Stimulated activated CD8-positive, alpha-beta memory T cell treated with anti-CD3 and anti-CD28 coated beads, Interleukin-2, amount 100 ng/mL, for 48 hours (primary cell): Measurements from ENCODE around the gene SPI1.

Experiments
- DNase-seq, 2 donors: peaks; one replicate each; pipeline ENCODE4 v3.0.0-alpha.2; 2020; ENCODE audit warnings: low read depth in 2 of 2

Gene SPI1

GRCh38 chr11:47406896-47407745 lies 28.8 kb upstream of the SPI1 start:
- DNase-seq = no peak

GRCh38 chr11:47403571-47403970 lies 25.2 kb upstream of the SPI1 start:
- no peak for DNase-seq

- no peak for DNase-seq
Measured at GRCh38 chr11:47403135-47403534, 24.8 kb upstream of the SPI1 start.

- DNase-seq = no peak
Measured at GRCh38 chr11:47400768-47401279, 22.5 kb upstream of the SPI1 start.

GRCh38 chr11:47399860-47400767 lies 21.8 kb upstream of the SPI1 start:
- DNase-seq = no peak

GRCh38 chr11:47398551-47398950 lies 20.2 kb upstream of the SPI1 start:
- no peak for DNase-seq

- DNase-seq = no peak
Measured at GRCh38 chr11:47398011-47398410, 19.7 kb upstream of the SPI1 start.

- no peak for DNase-seq
Measured at GRCh38 chr11:47396049-47396320, 17.6 kb upstream of the SPI1 start.

GRCh38 chr11:47395223-47396048 lies 17.1 kb upstream of the SPI1 start:
- DNase-seq = no peak

GRCh38 chr11:47394322-47395222 lies 16.2 kb upstream of the SPI1 start:
- peak; percentile 42 to 44 for DNase-seq

- DNase-seq = no peak
Measured at GRCh38 chr11:47394050-47394321, 15.6 kb upstream of the SPI1 start.

- no peak for DNase-seq
Measured at GRCh38 chr11:47393163-47394049, 15.1 kb upstream of the SPI1 start.

GRCh38 chr11:47392546-47393162 lies 14.3 kb upstream of the SPI1 start:
- no peak for DNase-seq

GRCh38 chr11:47391711-47392432 lies 13.5 kb upstream of the SPI1 start:
- no peak for DNase-seq

- no peak for DNase-seq
Measured at GRCh38 chr11:47391077-47391583, 12.8 kb upstream of the SPI1 start.

- DNase-seq = no peak
Measured at GRCh38 chr11:47390422-47390760, 12.0 kb upstream of the SPI1 start.

GRCh38 chr11:47389577-47390421 lies 11.5 kb upstream of the SPI1 start:
- DNase-seq = no peak
